ENCODE measurements around the gene ANKRD13B. TPM values are rescaled to one million over a fixed set of nuclear protein-coding genes. Genes with fewer than 3 reads are reported as not detected.

The ANKRD13B gene
- total RNA-seq, 2 donors from 2014 or later = 8.1 to 10.5 TPM

DNA sequence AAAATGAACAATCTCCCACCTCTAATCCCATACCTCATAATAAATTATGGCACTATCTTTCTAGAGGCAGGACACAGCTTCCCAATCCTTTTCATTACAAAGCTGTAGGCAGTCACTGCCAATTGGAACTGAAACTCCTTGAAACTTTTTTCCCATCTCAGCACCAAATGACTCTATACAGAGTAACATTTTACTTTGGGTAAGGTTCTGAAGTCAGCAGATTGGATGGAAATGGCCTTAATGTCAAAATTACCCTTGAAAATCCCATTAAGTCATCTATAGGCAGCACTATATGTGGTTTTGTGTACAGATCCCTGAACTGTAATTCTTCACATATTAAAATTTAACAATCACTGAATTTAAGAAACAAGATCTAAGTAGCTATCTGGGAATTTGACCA is 60.0 kb downstream of the ANKRD13B start:
- intact Hi-C loops (cut with DNase I) = no loop called here
- ATAC-seq = no peak
- no peak for DNase-seq

DNA sequence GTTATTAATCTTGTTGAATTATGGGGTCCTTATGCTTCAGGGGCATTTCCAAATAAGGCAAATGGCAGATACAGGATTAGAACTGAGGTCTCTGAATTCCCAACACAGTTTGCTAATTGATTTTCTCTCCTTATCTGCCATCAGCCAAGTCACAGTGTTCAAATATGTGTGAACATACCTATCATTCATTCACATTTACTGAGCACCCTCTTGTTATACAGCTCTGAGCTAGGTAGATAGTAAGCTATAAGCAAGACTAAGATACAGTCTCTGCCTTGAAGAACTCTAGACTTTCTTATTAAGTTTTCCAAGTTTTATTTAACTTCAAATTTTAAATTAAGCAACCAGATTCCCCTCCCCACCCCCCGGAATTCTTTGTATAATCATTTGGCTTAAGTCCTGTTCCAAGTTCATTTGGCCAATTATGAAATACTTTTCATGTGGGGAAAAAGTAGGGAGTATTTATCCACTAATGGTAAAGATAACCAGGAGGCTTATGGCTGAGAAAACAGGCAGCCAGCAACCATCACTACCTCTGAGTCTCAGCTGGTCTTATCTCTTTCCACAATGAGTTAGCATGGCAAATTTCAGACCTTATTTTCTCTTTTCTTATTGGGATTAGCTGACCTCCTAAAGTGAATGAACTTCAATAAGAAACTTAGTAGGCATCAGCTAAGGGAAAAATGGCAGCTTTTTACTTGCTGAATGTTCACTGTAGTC is 61.2 kb downstream of the ANKRD13B start:
- DNase-seq (no peak), ATAC-seq (peak in 1 of 2 donors; percentile 68)
- intact Hi-C loops (cut with DNase I) = no loop called here

DNA sequence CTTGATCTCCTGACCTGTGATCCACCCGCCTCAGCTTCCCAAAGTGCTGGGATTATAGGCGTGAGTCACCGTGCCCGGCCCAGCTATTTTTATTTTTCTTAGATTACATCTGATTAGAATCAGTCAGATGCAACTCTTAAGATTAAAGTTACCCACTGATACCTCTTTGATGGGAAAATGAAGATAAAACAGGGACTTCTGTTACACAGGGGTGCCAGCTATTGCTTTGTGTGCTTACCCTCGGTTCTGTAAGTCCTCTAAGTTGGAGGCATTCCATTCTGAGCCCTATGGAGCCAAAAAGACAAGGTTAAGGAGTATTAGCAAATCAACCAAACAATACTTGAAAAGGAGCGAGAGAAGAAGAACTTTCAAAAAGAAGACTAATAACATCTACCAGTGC is 62.4 kb downstream of the ANKRD13B start:
- ATAC-seq = no peak
- intact Hi-C loops (cut with DNase I) = no loop called here
- no peak for DNase-seq

DNA sequence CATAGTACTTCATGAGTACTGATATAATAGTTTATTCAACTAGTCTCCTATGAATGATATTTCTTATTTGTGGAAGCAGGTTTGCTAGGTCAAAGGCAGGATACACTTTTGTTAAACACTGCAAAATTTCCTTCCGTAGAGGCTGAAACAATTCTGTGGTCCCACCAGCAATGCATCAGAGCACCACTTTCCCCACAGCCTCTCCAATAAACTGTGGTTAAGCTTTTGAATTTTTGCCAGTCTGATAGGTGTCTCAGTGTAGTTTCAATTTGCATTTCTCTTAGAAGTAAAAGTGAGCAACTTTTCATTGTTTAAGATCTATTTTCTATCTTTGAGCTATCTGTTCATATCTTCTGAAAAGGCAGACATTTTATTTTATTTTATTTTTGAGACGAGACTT is 66.2 kb downstream of the ANKRD13B start:
- ATAC-seq (no peak), DNase-seq (no peak)
- intact Hi-C loops (cut with DNase I) = no loop called here

DNA sequence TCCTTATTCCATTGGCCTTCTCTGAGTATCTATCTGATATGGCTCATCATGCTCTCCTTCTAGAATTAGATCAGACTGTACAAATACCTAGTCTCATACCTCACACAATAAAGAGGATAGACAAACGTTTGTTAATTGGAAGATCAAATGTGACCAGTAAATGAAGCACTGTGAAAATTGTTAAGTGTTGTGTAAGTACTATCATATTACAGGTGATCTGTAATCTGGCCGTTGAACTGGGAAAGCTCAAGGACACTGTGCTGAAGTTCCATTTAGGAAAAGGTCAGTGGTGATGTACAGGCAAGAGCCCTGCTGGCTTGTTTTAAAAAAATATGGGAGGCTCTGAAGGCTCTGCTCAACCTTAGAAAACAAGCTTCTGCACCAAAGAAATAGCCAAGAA is 68.3 kb downstream of the ANKRD13B start:
- no peak for DNase-seq
- intact Hi-C loops (cut with DNase I) = no loop called here
- peak in 1 of 2 donors; percentile 45 for ATAC-seq

DNA sequence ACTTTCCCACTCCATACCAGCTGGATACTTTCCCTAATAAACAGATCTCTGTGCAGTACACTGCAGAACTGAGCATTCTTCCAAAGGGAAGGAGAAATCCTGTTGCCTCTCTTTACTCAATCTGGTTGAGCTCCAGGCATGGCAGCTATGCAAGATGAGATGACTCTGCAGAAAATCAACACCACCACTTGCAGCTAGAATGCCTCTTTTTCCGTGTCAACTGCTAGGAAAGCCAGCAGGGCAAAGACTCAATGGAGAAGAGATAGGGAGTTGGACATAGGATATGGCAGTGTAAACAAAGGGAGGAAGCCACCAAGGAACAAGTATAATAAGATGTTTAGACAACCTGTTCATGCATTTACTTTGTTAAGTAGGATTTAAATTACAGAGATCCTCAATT is 70.2 kb downstream of the ANKRD13B start:
- intact Hi-C loops (cut with DNase I) = no loop called here
- ATAC-seq (peak; percentile 32 to 43), DNase-seq (no peak)

Other genes starting within 250 kb of the ANKRD13B start
- 10 to 100 TPM; 47.2 to 59.1 TPM for gene TAOK1, start 202.8 kb upstream of the ANKRD13B start, total RNA-seq
- gene ABHD15, start 26.1 kb upstream of the ANKRD13B start, total RNA-seq = 10 to 100 TPM in 1 of 2 donors, 1 to 10 TPM in 1; 8.3 to 11.6 TPM
- 10 to 100 TPM; 42.0 to 48.8 TPM for gene TP53I13, start 24.4 kb upstream of the ANKRD13B start, total RNA-seq
- gene GIT1, start 3.5 kb upstream of the ANKRD13B start, total RNA-seq = 10 to 100 TPM; 30.8 to 44.0 TPM
- gene CORO6, start 29.8 kb downstream of the ANKRD13B start, total RNA-seq = 10 to 100 TPM; 67.0 to 82.1 TPM

Data from left cardiac atrium (tissue), 4 donors.